HTERT RPE-1 (cell line): ENCODE results near the gene CST11.

Experiments
- in situ Hi-C: fragments of 300-500 bp; cut with MboI; formaldehyde crosslinking; loops from 4 replicates; pipeline ENCODE4 v1.14.3; 2020; ENCODE audit warnings: low sequenced_read_pairs

The CST11 gene

GRCh38 chr20:23420943-23421931 lies 31.4 kb downstream of the CST11 start, which contains the start of gene NAPB:
TSS of gene NAPB (minus strand) at chr20:23421488. CDS start at chr20:23421402, 86 bp downstream.
- in situ Hi-C loops: no loop called here

GRCh38 chr20:23419995-23420901 lies 32.4 kb downstream of the CST11 start:
- in situ Hi-C loops: no loop called here

GRCh38 chr20:23419657-23419994 lies 33.0 kb downstream of the CST11 start:
- in situ Hi-C loops: no loop called here

DNA sequence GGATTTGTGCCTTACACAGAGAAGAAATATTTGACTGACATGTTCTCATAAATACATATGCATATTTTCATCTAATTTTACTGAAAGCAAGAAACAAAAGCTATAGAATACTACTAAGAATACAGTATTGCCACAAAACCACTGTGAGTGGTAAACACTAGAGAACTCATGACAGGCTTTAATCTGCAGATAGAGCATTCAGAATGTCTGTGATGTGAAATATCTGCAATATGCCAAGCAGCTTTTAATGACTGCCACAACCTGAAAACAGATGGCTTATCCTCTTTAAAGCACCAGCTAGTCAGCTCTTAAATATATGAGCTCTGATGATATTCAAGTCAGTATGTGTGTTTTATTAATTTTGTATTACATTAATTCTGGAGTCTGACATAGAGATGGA lies 34.8 kb downstream of the CST11 start:
- in situ Hi-C loops: no loop called here

DNA sequence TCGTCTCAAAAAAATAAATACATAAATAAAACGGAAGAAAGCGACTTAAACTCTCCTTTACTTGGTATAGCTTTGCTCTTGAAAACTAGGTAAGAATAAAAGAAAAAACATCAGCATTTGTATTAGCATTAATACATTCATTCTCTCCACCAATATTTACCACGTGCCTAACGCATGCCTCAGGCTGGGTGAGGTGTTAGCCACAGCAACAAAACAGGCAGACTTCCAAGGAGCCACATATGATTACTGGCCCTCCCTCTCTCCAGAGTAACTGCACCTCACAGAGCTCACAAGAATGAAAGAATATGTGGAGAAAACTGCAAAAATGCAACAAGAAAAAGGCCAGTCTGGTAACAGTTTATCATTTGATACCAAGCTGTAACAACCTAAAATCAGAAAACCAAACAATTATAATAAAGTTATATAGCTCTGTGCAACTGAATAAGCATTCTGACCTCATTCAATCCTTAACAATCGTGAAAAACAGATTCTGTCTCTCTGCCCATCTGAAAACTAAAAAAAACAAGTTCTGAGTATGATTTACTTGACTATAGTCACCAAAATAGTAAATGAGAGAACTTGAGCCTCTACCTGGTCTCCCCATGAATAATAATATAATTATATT lies 36.6 kb downstream of the CST11 start:
- in situ Hi-C loops: no loop called here

DNA sequence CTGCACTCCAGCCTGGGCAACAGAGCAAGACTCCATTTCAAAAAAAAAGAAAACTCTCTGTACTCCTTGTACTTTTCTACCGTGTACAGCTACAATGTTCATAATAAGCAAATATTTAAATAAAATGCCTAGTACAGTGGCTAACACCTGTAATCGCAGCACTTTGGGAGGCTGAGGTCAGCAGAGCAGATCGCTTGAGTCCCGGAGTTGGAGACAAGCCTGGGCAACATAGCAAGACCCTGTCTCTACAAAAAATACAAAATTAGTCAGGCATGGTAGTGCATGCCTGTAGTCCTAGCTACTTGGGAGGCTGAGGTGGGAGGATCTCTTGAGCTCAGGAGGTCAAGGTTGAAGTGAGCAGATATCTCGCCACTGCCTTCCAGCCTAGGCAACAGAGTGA lies 37.1 kb downstream of the CST11 start:
- in situ Hi-C loops: no loop called here

- in situ Hi-C loops: no loop called here
Measured at GRCh38 chr20:23414526-23415188, 38.0 kb downstream of the CST11 start.

- in situ Hi-C loops: no loop called here
Measured at GRCh38 chr20:23413862-23414422, 38.7 kb downstream of the CST11 start.

GRCh38 chr20:23412026-23412425 lies 40.6 kb downstream of the CST11 start:
- in situ Hi-C loops: no loop called here

DNA sequence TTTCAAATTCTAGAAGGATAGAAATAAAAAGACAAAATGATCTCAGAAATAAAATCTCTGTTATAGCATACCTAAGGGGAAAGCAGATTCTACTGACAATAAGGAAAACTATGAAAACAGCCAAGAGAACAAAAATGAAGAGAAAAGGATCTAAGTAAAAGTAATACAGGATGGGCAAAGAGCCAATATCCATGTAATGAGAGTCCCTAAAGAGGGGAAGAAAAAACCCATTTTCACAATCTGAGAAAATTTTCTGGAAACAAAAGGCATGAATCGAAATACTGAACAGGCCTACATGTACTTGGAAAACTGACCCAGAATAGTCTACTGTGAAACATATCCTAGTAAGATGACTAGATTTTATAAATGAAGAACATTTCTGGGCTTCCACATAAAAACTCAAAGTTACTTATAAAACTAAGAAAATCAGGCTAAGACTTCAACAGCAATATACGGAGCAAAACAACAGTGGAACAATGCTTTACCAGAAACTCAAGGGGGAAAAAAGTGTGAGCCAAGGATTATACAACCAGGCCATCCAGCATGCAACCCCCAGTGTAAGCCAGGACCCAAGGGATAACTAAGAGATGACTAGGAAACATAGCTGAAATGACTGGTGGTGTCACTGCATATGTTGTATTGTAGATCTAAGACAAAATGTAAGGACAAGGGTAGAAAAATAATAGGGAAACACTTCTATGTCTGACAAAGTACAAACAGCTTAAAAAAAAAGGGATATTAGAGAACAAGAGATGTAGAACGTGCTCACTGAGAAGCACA lies 41.6 kb downstream of the CST11 start:
- in situ Hi-C loops: no loop called here

DNA sequence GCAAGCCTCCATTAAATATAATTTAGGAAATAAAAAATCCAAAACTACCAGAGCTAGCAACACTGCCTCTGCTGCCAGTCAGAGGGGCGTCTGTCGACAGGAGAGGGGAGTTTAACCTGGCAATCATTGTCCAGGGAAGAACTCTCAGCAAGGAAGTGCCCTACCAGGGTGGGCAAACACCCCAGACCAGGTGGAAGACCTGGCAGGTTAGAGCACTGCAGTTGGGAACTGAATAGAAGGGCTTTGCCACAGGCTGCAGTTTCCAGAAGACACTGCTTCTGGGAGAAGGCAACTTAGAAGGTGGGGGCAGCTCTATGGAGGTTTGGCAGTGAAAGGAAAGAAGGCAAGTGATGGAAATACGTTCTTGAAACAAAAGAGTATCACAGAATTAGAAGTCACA lies 42.9 kb downstream of the CST11 start:
- in situ Hi-C loops: no loop called here

DNA sequence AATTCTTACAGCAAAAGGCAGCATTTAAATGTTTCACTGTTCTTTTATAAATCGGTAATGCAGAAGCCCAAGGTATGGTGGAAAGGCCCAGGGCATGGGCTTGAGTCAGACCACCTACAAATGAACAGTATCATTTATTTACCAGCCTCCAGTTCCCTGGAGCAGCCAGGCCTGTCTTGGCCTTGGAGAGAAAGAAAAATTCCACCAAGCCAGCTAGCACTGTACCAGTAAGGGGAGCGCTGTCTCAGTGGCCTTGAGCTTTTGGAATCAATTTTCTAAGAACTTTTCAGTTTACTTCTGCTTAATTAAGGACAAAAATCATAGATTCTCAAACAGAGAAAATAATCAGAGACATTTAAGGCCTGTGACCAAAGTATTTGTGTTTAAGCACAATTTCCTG lies 43.7 kb downstream of the CST11 start:
- in situ Hi-C loops: no loop called here

DNA sequence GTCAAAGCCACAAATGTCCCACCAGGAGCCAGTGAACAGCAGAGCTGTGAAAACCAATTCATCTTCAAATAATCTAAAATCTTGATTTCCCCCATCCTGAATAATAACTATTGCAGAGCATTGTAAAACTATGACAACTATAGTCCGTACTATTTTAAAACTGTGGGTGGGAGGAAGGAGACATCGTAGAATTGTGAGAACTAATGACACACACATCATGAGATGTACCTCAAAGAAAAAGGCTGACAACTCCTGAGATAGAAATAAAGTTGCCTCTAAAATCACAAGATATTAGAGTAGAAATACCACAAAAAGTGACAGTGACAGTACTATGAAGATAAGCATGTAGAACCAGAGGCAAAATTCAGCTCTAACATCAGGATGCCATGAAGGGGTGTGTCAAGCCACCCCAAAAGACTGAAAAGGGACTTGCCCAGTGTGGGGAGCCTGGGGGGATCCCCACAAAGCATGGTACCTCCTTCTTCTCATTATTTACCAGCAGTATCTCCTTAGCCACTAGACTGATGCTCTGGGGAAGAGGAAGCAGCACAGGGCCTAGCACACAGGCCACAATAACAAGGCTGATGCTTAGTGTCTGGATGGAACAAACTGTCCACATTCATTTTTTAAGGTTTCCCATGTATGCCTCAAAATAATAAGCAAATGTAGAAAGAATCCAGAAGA lies 44.8 kb downstream of the CST11 start:
- in situ Hi-C loops: no loop called here

DNA sequence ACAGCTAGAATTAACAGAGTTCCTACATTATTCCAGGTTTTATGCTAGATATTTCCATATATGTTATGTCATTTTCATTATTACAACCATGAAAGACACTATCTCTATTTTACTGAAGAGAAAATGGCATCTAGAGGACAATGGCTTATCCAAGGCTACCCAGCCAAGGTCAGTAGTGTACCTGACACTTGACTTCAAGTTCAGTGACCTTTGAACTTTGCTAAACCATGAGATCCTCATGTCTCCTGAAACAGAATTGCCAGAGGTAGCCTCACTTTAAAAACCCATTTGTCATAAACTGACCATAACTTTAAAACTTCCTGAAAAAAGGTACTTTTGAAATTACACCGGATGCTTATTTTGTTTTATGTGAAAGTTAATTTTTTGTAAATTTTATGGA lies 45.8 kb downstream of the CST11 start:
- in situ Hi-C loops: no loop called here

DNA sequence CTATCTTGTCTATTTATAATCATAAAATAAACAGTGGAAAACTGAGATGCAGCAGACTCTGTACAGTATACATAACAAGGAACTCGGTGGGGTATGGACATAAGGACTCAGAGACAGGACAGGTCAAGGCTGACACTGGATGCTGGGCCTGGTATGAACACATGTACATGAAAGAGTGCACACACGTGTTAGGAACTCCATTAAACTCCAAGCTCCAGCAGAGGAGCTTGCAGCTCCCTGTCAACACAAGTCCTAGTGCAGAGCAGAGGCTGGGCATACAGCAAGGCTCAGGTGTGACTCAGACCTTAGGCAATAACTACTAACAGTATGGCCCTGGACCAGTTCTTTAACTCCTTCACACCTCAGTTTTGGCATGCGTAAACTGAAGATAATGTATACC lies 48.5 kb downstream of the CST11 start:
- in situ Hi-C loops: no loop called here

GRCh38 chr20:23403751-23404150 lies 48.9 kb downstream of the CST11 start:
- in situ Hi-C loops: no loop called here

DNA sequence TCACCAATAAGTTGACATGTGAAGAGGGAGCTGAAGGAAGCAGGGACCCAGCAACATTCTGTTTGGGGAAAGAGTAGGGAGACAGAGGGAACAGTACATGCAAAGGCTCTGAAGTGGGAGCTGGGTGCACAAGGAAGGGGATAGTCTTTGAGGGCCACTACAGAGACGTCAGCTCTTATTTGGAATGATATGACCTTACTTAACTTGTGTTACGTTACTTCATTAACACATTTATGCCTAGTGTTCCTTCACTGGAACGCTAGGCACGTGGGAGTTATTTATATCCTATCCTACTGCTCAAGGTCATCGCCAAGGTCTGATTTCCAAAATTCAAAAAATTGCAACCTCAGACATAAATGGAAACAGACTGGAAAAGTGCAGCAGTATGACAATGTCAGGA lies 51.6 kb downstream of the CST11 start:
- in situ Hi-C loops: no loop called here
